Neural crest cell (in vitro differentiated cells): ENCODE data around the gene TLCD3A. TPM values are rescaled to one million over a fixed set of nuclear protein-coding genes. Genes with fewer than 3 reads are reported as not detected.
A peak's percentile ranks its signal among the peaks of the same experiment; 100 is the strongest.

Source experiments
- DNase-seq: peaks from one replicate; pipeline ENCODE4 v3.0.0; 2021; ENCODE audit warnings: low read depth, mixed read lengths, low spot score
- H3K27ac Mint-ChIP-seq: one replicate; pipeline ENCODE4 v1.8.0; 2021; ENCODE audit warnings: mild to moderate bottlenecking, mixed read lengths; ENCODE audit not compliant: unreplicated experiment
- H3K27me3 Mint-ChIP-seq: 2 replicates; pipeline ENCODE4 v1.8.0; 2021; ENCODE audit warnings: low read depth, mild to moderate bottlenecking, mixed read lengths
- H3K36me3 Mint-ChIP-seq: 2 replicates; pipeline ENCODE4 v1.8.0; 2021; ENCODE audit warnings: low read depth, mild to moderate bottlenecking, mixed read lengths
- H3K4me1 Mint-ChIP-seq: 2 replicates; pipeline ENCODE4 v1.8.0; 2021; ENCODE audit warnings: mixed read lengths
- H3K4me3 Mint-ChIP-seq: one replicate; pipeline ENCODE4 v1.8.0; 2021; ENCODE audit warnings: mild to moderate bottlenecking, mixed read lengths
- H3K9me3 Mint-ChIP-seq: 2 replicates; pipeline ENCODE4 v1.8.0; 2021; ENCODE audit warnings: mixed read lengths
- total RNA-seq: library from RNA; stranded (reverse); gene quantifications from 2 replicates; pipeline ENCODE4 v1.2.1, GENCODE V29; 2021
- TF ChIP-seq, protein P1 (sequence below): fragments of 200-600 bp; sonication (generic); conservative IDR thresholded peaks from 2 replicates; pipeline ENCODE4 v1.5.0; 2021; ENCODE audit warnings: antibody characterized with exemption, mild to moderate bottlenecking

TLCD3A gene
- total RNA-seq, 1 donor from 2014 or later, result 22.5 TPM

DNA sequence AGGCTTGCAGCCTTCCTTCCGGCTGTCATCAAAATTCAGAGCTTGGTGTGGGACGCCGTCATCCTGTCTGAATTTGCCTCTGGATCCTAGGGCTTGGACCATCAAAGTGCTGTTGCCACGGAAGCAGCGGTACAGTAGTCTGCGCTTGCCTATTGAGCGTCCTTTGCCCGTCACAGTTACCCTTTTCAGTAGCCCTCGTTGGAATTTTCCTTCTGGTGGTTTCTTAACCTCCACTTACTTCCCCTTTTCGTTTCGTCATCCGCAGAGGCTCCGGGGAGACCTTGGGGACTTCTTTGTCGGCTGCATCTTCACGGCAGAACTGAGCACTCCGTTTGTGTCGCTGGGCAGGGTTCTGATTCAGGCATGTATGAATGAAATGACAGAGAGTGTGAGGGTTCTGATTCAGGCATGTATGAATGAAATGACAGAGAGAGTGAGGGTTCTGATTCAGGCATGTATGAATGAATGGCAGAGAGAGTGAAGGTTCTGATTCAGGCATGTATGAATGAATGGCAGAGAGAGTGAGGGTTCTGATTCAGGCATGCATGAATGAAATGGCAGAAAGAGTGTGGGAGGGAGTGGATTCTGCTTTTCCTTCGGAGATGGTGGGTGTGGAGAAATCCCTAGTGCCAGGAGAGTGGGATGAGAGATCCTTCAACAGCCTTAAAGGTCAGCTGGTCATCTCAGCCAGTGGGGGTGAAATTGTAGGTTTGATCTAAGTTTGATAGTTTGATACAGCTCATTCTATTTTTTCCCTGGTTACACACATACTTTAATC is 8.0 kb downstream of the TLCD3A start:
- H3K27ac Mint-ChIP-seq, result no peak overlapping the region

DNA sequence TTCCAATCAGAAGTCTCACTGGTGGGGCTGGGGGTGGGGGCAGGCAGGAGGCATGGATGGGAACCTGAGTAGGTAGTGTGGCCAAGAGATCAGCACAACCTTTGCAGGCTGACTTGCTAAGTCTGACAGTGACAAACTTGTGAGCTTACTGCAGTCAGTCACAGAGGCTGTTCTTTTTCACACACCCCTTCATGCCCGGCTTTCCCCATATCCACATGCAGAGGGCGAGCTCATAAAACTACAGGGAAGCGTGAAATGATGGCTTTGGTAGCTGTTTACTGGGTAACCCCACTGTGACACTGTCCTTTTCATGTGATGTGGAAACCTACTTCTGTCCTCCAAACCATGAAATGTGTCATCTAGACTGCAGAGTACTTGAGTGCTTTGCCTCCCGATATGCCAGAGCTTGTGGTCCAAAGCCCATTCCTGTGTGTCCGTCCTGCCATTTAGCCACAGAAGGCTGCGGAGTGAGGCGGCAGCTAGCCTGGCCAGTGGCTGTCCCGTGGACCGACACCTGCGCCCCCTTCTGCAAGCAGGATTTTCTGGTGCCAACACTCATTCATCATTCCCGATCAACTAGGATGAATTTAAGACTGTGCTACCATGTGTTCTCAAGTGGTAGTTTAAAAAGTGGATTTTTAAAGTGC is 9.9 kb downstream of the TLCD3A start:
- H3K4me3 Mint-ChIP-seq, result no peak overlapping the region
- TF ChIP-seq, protein P1, sequence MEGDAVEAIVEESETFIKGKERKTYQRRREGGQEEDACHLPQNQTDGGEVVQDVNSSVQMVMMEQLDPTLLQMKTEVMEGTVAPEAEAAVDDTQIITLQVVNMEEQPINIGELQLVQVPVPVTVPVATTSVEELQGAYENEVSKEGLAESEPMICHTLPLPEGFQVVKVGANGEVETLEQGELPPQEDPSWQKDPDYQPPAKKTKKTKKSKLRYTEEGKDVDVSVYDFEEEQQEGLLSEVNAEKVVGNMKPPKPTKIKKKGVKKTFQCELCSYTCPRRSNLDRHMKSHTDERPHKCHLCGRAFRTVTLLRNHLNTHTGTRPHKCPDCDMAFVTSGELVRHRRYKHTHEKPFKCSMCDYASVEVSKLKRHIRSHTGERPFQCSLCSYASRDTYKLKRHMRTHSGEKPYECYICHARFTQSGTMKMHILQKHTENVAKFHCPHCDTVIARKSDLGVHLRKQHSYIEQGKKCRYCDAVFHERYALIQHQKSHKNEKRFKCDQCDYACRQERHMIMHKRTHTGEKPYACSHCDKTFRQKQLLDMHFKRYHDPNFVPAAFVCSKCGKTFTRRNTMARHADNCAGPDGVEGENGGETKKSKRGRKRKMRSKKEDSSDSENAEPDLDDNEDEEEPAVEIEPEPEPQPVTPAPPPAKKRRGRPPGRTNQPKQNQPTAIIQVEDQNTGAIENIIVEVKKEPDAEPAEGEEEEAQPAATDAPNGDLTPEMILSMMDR, result no peak
- peaks cover 6% of the 10 kb centered on the region for H3K4me1 Mint-ChIP-seq
- no peak overlapping the region for H3K27ac Mint-ChIP-seq
- H3K27me3 Mint-ChIP-seq, result no peaks in the 10 kb centered on the region
- H3K9me3 Mint-ChIP-seq, result no peaks in the 10 kb centered on the region
- no peak for DNase-seq
- peaks cover 28% of the 10 kb centered on the region for H3K36me3 Mint-ChIP-seq

More for the DNA sequence above, 8.0 kb downstream of the TLCD3A start:
- Mint-ChIP-seq H3K4me1 (peaks cover 11% of the 10 kb centered on the region), H3K36me3 (peaks cover 31% of the 10 kb centered on the region), H3K9me3 (no peaks in the 10 kb centered on the region), H3K27me3 (no peaks in the 10 kb centered on the region), H3K4me3 (peak overlapping the region; percentile 65)
- DNase-seq, result no peak
- TF ChIP-seq, protein P1, result no peak

DNA sequence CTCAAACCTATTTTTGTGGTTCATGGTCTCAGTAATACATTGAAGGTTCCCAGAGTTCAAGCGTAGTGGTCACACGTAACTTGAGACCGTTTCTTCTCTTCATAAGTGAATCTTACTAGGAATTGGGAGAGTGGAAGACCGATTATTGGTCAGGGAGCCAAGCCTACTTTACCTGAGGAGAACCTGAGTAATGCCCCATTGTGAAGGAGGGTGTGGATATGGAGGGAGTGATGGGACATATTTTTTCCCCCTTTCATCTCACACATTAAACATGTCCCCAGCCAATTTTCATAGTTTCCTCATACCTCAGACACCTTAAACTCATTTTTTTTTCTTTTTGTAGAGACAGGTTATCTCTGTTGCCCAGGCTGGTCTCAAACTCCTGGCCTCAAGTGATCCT is 10.7 kb downstream of the TLCD3A start:
- Mint-ChIP-seq H3K9me3 (no peaks in the 10 kb centered on the region), H3K36me3 (peaks cover 32% of the 10 kb centered on the region), H3K27me3 (no peaks in the 10 kb centered on the region), H3K4me3 (peak overlapping the region; percentile 57), H3K4me1 (peaks cover 6% of the 10 kb centered on the region), H3K27ac (no peak overlapping the region)
- TF ChIP-seq, protein P1, result no peak
- no peak for DNase-seq

DNA sequence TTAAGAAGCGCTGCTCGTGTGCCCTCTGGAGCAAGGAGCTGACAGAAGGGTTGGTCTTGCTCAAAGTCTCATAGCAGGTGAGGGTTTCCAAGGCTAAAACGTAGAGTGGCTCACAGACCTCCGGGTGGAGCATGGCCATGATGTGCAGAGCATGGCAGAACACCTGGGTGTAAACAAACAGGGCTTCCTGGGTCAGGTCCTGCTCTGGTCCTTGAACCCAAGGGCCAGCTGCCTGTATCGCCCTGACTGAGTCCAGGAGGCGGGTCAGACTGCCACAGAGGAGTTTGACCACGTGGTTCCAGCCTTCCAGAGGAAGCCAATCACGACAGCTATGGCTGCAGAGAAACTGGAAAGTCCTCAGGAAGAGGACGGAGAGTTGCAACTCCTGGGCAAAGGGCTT is 12.5 kb downstream of the TLCD3A start:
- TF ChIP-seq, protein P1, result no peak
- no peak overlapping the region for H3K4me3 Mint-ChIP-seq
- H3K36me3 Mint-ChIP-seq, result peaks cover 40% of the 10 kb centered on the region
- no peak overlapping the region for H3K27ac Mint-ChIP-seq
- peaks cover 11% of the 10 kb centered on the region for H3K4me1 Mint-ChIP-seq
- H3K27me3 Mint-ChIP-seq, result no peaks in the 10 kb centered on the region
- peaks cover 5% of the 10 kb centered on the region for H3K9me3 Mint-ChIP-seq
- no peak for DNase-seq

DNA sequence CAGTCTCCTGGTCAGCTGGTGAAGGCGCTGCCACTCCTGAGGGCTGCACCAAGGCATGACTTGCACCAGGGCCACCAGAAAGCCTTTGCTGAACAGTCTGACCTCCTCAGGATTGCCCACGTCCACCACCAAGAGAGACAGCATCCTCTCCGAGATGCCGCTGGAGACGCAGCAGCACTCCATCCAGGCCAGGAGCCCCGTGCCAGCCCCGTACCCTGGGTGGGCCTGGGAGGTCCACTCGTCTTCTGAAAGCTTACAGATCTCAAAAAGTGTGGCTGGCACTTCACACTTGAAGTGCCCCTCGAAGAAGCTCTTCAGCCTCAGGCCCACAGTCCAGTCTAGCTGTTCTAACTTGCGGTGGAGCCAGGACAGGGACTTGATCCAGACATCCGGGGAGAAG is 13.0 kb downstream of the TLCD3A start:
- peaks cover 41% of the 10 kb centered on the region for H3K36me3 Mint-ChIP-seq
- TF ChIP-seq, protein P1, result no peak
- H3K27ac Mint-ChIP-seq, result no peak overlapping the region
- DNase-seq, result no peak
- peaks cover 12% of the 10 kb centered on the region for H3K4me1 Mint-ChIP-seq
- H3K27me3 Mint-ChIP-seq, result no peaks in the 10 kb centered on the region
- peak overlapping the region; percentile 44 for H3K4me3 Mint-ChIP-seq
- peaks cover 5% of the 10 kb centered on the region for H3K9me3 Mint-ChIP-seq
